H1 (cell line): Measurements from ENCODE around the gene C20orf96. TPM values are rescaled to one million over a fixed set of nuclear protein-coding genes. Genes with fewer than 3 reads are reported as not detected.
A peak's percentile ranks its signal among the peaks of the same experiment; 100 is the strongest.

Experiments used
- CBX5 ChIP-seq: fragments of 300-800, 300-1000 bp; sonication (generic); IDR thresholded peaks from 2 replicates; pipeline ENCODE4 v1.7.1; 2016; ENCODE audit warnings: antibody characterized with exemption, low read length, low read depth
- CHD2 ChIP-seq: IDR thresholded peaks from 2 replicates; pipeline ENCODE4 v1.6.1; 2012; ENCODE audit warnings: low read length, improper control_type of control experiment
- CTBP2 ChIP-seq: IDR thresholded peaks from 2 replicates; pipeline ENCODE4 v1.7.0; 2011; ENCODE audit warnings: borderline replicate concordance, mild to moderate bottlenecking, moderate library complexity, mixed read lengths, low read length; ENCODE audit not compliant: insufficient read depth, insufficient read length
- EZH2 ChIP-seq: fragments of 200-600 bp; sonication (generic); IDR thresholded peaks from 2 replicates; pipeline ENCODE4 v1.7.1; 2012; ENCODE audit warnings: low read depth, mild to moderate bottlenecking, moderate library complexity, low read length, inconsistent platforms; ENCODE audit not compliant: severe bottlenecking
- FOSL1 ChIP-seq: IDR thresholded peaks from 2 replicates; pipeline ENCODE4 v1.6.1; 2011; ENCODE audit warnings: mild to moderate bottlenecking, low read depth, low read length, moderate library complexity; ENCODE audit not compliant: insufficient read depth
- HDAC2 ChIP-seq, 2 experiments: fragments of 300-600 bp in 1 of 2; sonication (generic) in 1 of 2; IDR thresholded peaks; 2 replicates each; pipeline ENCODE4 v1.6.1; 2011 to 2012; ENCODE audit warnings: low read depth in 2 of 2, low read length in 2 of 2, mild to moderate bottlenecking in 2 of 2, moderate library complexity in 2 of 2, borderline replicate concordance in 1 of 2, inconsistent platforms in 1 of 2
- KDM1A ChIP-seq: fragments of 200-600, 300-600 bp; sonication (generic); IDR thresholded peaks from 2 replicates; pipeline ENCODE4 v1.7.1; 2016; ENCODE audit warnings: mild to moderate bottlenecking, low read length, borderline replicate concordance
- KDM4A ChIP-seq: IDR thresholded peaks from one replicate; pipeline ENCODE4 v1.7.1; 2012; ENCODE audit warnings: low read depth, mild to moderate bottlenecking, moderate library complexity, low read length, inconsistent platforms; ENCODE audit not compliant: severe bottlenecking
- KDM5A ChIP-seq: fragments of 200-600 bp; IDR thresholded peaks from 2 replicates; pipeline ENCODE4 v1.7.1; 2012; ENCODE audit warnings: mild to moderate bottlenecking, low read length, inconsistent platforms, mixed read lengths
- NRF1 ChIP-seq: IDR thresholded peaks from 2 replicates; pipeline ENCODE4 v1.6.1; 2011; ENCODE audit warnings: mild to moderate bottlenecking, low read depth, low read length, improper control_type of control experiment
- POLR2AphosphoS5 ChIP-seq: IDR thresholded peaks from 2 replicates; pipeline ENCODE4 v1.6.1; 2011; ENCODE audit warnings: low read depth, low read length
- POU5F1 ChIP-seq: IDR thresholded peaks from 2 replicates; pipeline ENCODE4 v1.6.1; 2011; ENCODE audit warnings: low read depth, mild to moderate bottlenecking, low read length, moderate library complexity
- RBBP5 ChIP-seq: IDR thresholded peaks from 2 replicates; pipeline ENCODE4 v1.7.1; 2012; ENCODE audit warnings: low read depth, mild to moderate bottlenecking, inconsistent platforms, low read length, moderate library complexity, borderline replicate concordance
- RFX5 ChIP-seq: IDR thresholded peaks from 2 replicates; pipeline ENCODE4 v1.6.1; 2011; ENCODE audit warnings: low read depth, low read length, improper control_type of control experiment, borderline replicate concordance
- SAP30 ChIP-seq: fragments of 300-600 bp; sonication (generic); IDR thresholded peaks from 2 replicates; pipeline ENCODE4 v1.7.1; 2012; ENCODE audit warnings: low read length, moderate library complexity, mild to moderate bottlenecking, inconsistent platforms; ENCODE audit not compliant: insufficient read depth, insufficient replicate concordance
- SP1 ChIP-seq: IDR thresholded peaks from 2 replicates; pipeline ENCODE4 v1.6.1; 2011; ENCODE audit warnings: low read depth, low read length
- SP2 ChIP-seq: IDR thresholded peaks from 2 replicates; pipeline ENCODE4 v1.6.1; 2012; ENCODE audit warnings: mild to moderate bottlenecking, low read length, inconsistent platforms
- SP4 ChIP-seq: IDR thresholded peaks from 2 replicates; pipeline ENCODE4 v1.6.1; 2012; ENCODE audit warnings: low read length, inconsistent platforms
- SUZ12 ChIP-seq: fragments of 200-600 bp; sonication (generic); IDR thresholded peaks from 2 replicates; pipeline ENCODE4 v1.6.1; 2012; ENCODE audit warnings: mild to moderate bottlenecking, inconsistent platforms, low read length, moderate library complexity, mixed read lengths
- TAF1 ChIP-seq: IDR thresholded peaks from 2 replicates; pipeline ENCODE4 v1.6.1; 2011; ENCODE audit warnings: mild to moderate bottlenecking, low read depth, low read length
- TCF12 ChIP-seq: IDR thresholded peaks from 2 replicates; pipeline ENCODE4 v1.6.1; 2011; ENCODE audit warnings: low read depth, mild to moderate bottlenecking, low read length
- polyA plus RNA-seq, 7 experiments: library from polyadenylated mRNA; depleted of rRNA in 3 of 7; stranded (reverse) in 5 of 7; unstranded in 2 of 7; fragments of >200 nt in 5 of 7; fragments of 200-250 nt in 2 of 7; gene quantifications; 1 replicate in 5 of 7; 2 replicates in 1 of 7; 4 replicates in 1 of 7; pipeline versions ENCODE4 v1.2.1 to v1.2.3, GENCODE V29; 2011 to 2013; ENCODE audit warnings: missing spikeins in 2 of 7, mixed read lengths in 2 of 7
- total RNA-seq: library from RNA; stranded (reverse); fragmentation: NEBNext Ultra II Directional; extraction: Animal tissue kit (Norgen Biotek cat#: 25700); gene quantifications from 2 replicates; pipeline ENCODE4 v1.2.1, GENCODE V29; 2021
- TF ChIP-seq, protein P1 (sequence below): IDR thresholded peaks from 2 replicates; pipeline ENCODE4 v1.6.1; 2011; ENCODE audit warnings: low read length, improper control_type of control experiment

C20orf96 gene
- total and polyA plus RNA-seq, 2 of the 8 experiments (the other 6 are each of a cell fraction or from before 2014, with no cell fraction given): 19.2 to 21.0 TPM

DNA sequence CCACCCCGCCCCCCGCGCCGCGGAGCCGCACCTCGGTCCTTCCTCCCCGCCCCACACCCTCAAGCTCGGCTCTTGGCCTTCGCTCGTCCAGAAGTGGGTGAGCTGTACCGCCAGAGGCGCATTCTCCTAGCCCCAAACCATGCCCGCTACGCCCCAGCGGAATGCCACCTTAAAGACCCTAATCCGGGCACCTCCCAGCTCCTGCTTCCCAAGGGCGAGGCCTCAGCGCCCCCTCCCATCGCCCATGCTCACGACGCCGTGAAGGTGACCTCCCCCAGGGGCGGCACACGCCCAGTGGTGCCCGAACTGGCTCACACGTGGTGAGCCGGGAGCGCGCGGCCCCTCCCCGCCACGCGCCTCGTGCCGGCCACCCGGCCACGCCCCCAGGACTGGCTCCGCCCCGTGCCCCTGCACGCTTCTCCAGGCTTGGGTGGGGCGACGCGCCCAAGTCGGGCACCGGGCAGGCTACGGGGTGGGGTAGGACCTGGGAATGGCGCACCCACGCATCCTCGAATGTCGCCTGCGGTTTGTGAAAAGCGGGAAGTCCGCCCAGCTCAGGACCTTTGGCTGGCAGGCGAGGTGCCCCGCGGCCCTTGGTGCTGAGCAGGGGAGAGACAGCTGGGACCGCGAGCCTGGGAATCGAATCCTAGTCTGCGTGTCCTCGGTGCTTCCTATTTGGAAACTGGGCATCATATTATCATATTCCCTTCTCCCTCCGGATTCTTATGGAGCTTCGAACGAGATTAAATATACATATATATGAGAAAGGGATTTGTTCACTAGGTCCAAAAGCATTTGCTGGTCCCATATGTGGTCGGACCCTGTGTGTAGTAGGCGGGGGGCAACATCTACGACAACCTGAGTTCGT, 33.9 kb upstream of the C20orf96 start (continued):
- TF ChIP-seq KDM1A (no peak), SUZ12 (no peak), FOSL1 (no peak), KDM4A (peak; percentile 64), CBX5 (no peak), CHD2 (peak; percentile 4; the same call in 1 of the 2 replicates), KDM5A (no peak), SAP30 (peak; percentile 72), EZH2 (no peak), SP1 (peak; percentile 23; the same call in 1 of the 2 replicates), RBBP5 (peak; percentile 56; the same call in 1 of the 2 replicates), HDAC2 (IDR thresholded peaks at IDR 0.05; ENCODE audit: borderline replicate concordance in 1 of 2, low read depth in 2 of 2, low read length in 2 of 2) (peak; percentile 10 to 83; a peak in 1 of 4 replicates), SP4 (no peak), POU5F1 (no peak), NRF1 (no peak; the same call in 1 of the 2 replicates), RFX5 (peak; percentile 64; the same call in 1 of the 2 replicates), CTBP2 (peak; percentile 66), SP2 (no peak), TCF12 (no peak), TAF1 (peak; percentile 73), POLR2AphosphoS5 (0 out of 2 replicates have a peak, but pooled peaks have one; percentile 63)
- TF ChIP-seq, protein P1, sequence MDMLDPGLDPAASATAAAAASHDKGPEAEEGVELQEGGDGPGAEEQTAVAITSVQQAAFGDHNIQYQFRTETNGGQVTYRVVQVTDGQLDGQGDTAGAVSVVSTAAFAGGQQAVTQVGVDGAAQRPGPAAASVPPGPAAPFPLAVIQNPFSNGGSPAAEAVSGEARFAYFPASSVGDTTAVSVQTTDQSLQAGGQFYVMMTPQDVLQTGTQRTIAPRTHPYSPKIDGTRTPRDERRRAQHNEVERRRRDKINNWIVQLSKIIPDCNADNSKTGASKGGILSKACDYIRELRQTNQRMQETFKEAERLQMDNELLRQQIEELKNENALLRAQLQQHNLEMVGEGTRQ: peak; percentile 47; the same call in 1 of the 2 replicates
